Spleen (tissue), 7 donors: Measurements from ENCODE around the gene PDE10A.

ENCODE experiments used
- POLR2A ChIP-seq, 3 donors: fragments of 450-650 bp; IDR thresholded peaks; one replicate each; pipeline ENCODE4 v1.5.1; 2017; ENCODE audit warnings: antibody characterized with exemption in 3 of 3, mild to moderate bottlenecking in 1 of 3
- POLR2AphosphoS5 ChIP-seq, 3 donors: sonication (generic); formaldehyde crosslinking; IDR thresholded peaks; one replicate each; pipeline ENCODE4 v1.5.1; 2017; ENCODE audit warnings: antibody characterized with exemption in 3 of 3
- TF ChIP-seq, protein P1 (sequence below), 11 experiments: fragments of 200-600 bp in 7 of 11; fragments of 450-650 bp in 4 of 11; sonication (generic) in 4 of 11; IDR thresholded peaks in 8 of 11; conservative IDR thresholded peaks in 3 of 11; 1 replicate in 7 of 11; 2 replicates in 4 of 11; pipeline versions ENCODE4 v1.4.0 to v1.8.0; 2016 to 2021; ENCODE audit warnings: antibody characterized with exemption in 11 of 11, inconsistent platforms in 4 of 11, mild to moderate bottlenecking in 1 of 11
- donor health status: DM: no; HTN: no; CAD: no; lungs with moderate emphysema.
- donor health status: DM: no; HTN: no; CAD: no.
- donor health status: DM: no; HTN: no; CAD: no.

GRCh38 chr6:165680975-165681374 is 17.9 kb upstream of the PDE10A start:
- TF ChIP-seq, protein P1, sequence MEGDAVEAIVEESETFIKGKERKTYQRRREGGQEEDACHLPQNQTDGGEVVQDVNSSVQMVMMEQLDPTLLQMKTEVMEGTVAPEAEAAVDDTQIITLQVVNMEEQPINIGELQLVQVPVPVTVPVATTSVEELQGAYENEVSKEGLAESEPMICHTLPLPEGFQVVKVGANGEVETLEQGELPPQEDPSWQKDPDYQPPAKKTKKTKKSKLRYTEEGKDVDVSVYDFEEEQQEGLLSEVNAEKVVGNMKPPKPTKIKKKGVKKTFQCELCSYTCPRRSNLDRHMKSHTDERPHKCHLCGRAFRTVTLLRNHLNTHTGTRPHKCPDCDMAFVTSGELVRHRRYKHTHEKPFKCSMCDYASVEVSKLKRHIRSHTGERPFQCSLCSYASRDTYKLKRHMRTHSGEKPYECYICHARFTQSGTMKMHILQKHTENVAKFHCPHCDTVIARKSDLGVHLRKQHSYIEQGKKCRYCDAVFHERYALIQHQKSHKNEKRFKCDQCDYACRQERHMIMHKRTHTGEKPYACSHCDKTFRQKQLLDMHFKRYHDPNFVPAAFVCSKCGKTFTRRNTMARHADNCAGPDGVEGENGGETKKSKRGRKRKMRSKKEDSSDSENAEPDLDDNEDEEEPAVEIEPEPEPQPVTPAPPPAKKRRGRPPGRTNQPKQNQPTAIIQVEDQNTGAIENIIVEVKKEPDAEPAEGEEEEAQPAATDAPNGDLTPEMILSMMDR (IDR thresholded peaks at IDR 0.05 in 8 of 11, conservative IDR thresholded peaks at IDR 0.05 in 3 of 11), result no peak
- no peak for TF ChIP-seq POLR2A (IDR thresholded peaks at IDR 0.05)
- no peak for TF ChIP-seq POLR2AphosphoS5 (IDR thresholded peaks at IDR 0.05)
